ENCODE results near the gene PDE7B.

Gene PDE7B

DNA sequence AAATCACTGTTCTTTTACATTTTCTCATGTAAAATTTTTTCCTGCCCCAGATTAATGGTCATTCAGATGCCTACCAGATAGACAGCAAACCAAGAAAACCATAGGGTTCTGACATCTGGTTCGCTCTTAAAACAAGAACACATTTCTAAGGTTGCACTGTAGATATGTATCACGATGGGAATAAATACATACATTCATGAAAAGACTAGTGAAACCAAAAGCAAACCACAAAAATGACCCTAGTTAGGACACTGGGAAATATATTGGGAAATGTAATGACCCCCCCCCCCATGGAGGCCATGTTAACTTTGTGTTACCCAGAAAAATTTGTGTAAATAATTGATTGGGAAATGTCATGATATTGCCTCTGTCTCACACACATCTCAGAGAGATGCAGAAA, 361.1 kb downstream of the PDE7B start:
- Histone ChIP-seq H3K36me3 (ENCODE audit: insufficient read depth, low read length) (no peaks in the 10 kb centered on the region), H3K27me3 (ENCODE audit: insufficient read depth, low read length, poor library complexity, severe bottlenecking) (no peaks in the 10 kb centered on the region), H3K9me3 (ENCODE audit: insufficient read depth, low read depth, low read length) (no peaks in the 10 kb centered on the region), H3K9me2 (replicated peaks; ENCODE audit: low read depth, low read length) (no peaks in the 10 kb centered on the region), H2AFZ (ENCODE audit: low read length) (no peak overlapping the region), H4K20me1 (ENCODE audit: insufficient read depth, low read length, poor library complexity, severe bottlenecking) (no peaks in the 10 kb centered on the region), H3K4me3 (ENCODE audit: low read length, poor library complexity, severe bottlenecking) (no peak overlapping the region), H3K4me1 (ENCODE audit: insufficient read depth, low read length, poor library complexity, severe bottlenecking) (no peaks in the 10 kb centered on the region), H3K9ac (ENCODE audit: low read depth, low read length, poor library complexity, severe bottlenecking) (no peak overlapping the region), H3K79me2 (ENCODE audit: insufficient read depth, low read length) (no peaks in the 10 kb centered on the region), H3K4me2 (ENCODE audit: low read depth, low read length, poor library complexity, severe bottlenecking) (no peak overlapping the region), H3F3A (ENCODE audit: low read depth) (no peaks in the 10 kb centered on the region)
- TF ChIP-seq CTCF (conservative IDR thresholded peaks at IDR 0.05; ENCODE audit: low read length) (no peak), EZH2phosphoT487 (IDR thresholded peaks at IDR 0.05; ENCODE audit: borderline replicate concordance) (no peak)

- H4K20me1 ChIP-seq (ENCODE audit: insufficient read depth, low read length, poor library complexity, severe bottlenecking): no peaks in the 10 kb centered on the region
- TF ChIP-seq CTCF (conservative IDR thresholded peaks at IDR 0.05; ENCODE audit: low read length) (no peak), EZH2phosphoT487 (IDR thresholded peaks at IDR 0.05; ENCODE audit: borderline replicate concordance) (no peak)
- no peaks in the 10 kb centered on the region for H3F3A ChIP-seq (ENCODE audit: low read depth)
These were observed 361.6 kb downstream of the PDE7B start for GRCh38 chr6:136213012-136213539.

GRCh38 chr6:136213853-136214252, 362.4 kb downstream of the PDE7B start:
- no peaks in the 10 kb centered on the region for H4K20me1 ChIP-seq (ENCODE audit: insufficient read depth, low read length, poor library complexity, severe bottlenecking)

More at GRCh38 chr6:136213012-136213539, 361.6 kb downstream of the PDE7B start:
- H3K9me2 ChIP-seq (replicated peaks; ENCODE audit: low read depth, low read length): no peaks in the 10 kb centered on the region
- H3K36me3 ChIP-seq (ENCODE audit: insufficient read depth, low read length): no peaks in the 10 kb centered on the region
- no peak overlapping the region for H3K4me3 ChIP-seq (ENCODE audit: low read length, poor library complexity, severe bottlenecking)
- no peaks in the 10 kb centered on the region for H3K79me2 ChIP-seq (ENCODE audit: insufficient read depth, low read length)
- H3K4me1 ChIP-seq (ENCODE audit: insufficient read depth, low read length, poor library complexity, severe bottlenecking): no peaks in the 10 kb centered on the region
- no peak overlapping the region for H2AFZ ChIP-seq (ENCODE audit: low read length)
- no peak overlapping the region for H3K4me2 ChIP-seq (ENCODE audit: low read depth, low read length, poor library complexity, severe bottlenecking)
- no peaks in the 10 kb centered on the region for H3K27me3 ChIP-seq (ENCODE audit: insufficient read depth, low read length, poor library complexity, severe bottlenecking)
- H3K9me3 ChIP-seq (ENCODE audit: insufficient read depth, low read depth, low read length): no peaks in the 10 kb centered on the region
- H3K9ac ChIP-seq (ENCODE audit: low read depth, low read length, poor library complexity, severe bottlenecking): no peak overlapping the region

More at GRCh38 chr6:136213853-136214252, 362.4 kb downstream of the PDE7B start:
- H3K27me3 ChIP-seq (ENCODE audit: insufficient read depth, low read length, poor library complexity, severe bottlenecking): no peaks in the 10 kb centered on the region
- no peak for TF ChIP-seq CTCF (conservative IDR thresholded peaks at IDR 0.05; ENCODE audit: low read length)
- no peak for TF ChIP-seq EZH2phosphoT487 (IDR thresholded peaks at IDR 0.05; ENCODE audit: borderline replicate concordance)
- H3K4me1 ChIP-seq (ENCODE audit: insufficient read depth, low read length, poor library complexity, severe bottlenecking): no peaks in the 10 kb centered on the region
- H2AFZ ChIP-seq (ENCODE audit: low read length): no peak overlapping the region
- no peak overlapping the region for H3K9ac ChIP-seq (ENCODE audit: low read depth, low read length, poor library complexity, severe bottlenecking)
- no peaks in the 10 kb centered on the region for H3F3A ChIP-seq (ENCODE audit: low read depth)
- no peaks in the 10 kb centered on the region for H3K36me3 ChIP-seq (ENCODE audit: insufficient read depth, low read length)
- H3K9me2 ChIP-seq (replicated peaks; ENCODE audit: low read depth, low read length): no peaks in the 10 kb centered on the region
- no peaks in the 10 kb centered on the region for H3K9me3 ChIP-seq (ENCODE audit: insufficient read depth, low read depth, low read length)
- no peaks in the 10 kb centered on the region for H3K79me2 ChIP-seq (ENCODE audit: insufficient read depth, low read length)
- H3K4me2 ChIP-seq (ENCODE audit: low read depth, low read length, poor library complexity, severe bottlenecking): no peak overlapping the region
- H3K4me3 ChIP-seq (ENCODE audit: low read length, poor library complexity, severe bottlenecking): no peak overlapping the region
